C4-2B (cell line): Measurements from ENCODE around the gene CCDC90B.

Experiments used
- ZFX ChIP-seq: fragments of 450-650 bp; IDR thresholded peaks from 2 replicates; pipeline ENCODE4 v1.6.1; 2017
- TF ChIP-seq, protein P1 (sequence below): fragments of 450-650 bp; conservative IDR thresholded peaks from 2 replicates; pipeline ENCODE4 v1.5.1; 2017; ENCODE audit warnings: mild to moderate bottlenecking

DNA sequence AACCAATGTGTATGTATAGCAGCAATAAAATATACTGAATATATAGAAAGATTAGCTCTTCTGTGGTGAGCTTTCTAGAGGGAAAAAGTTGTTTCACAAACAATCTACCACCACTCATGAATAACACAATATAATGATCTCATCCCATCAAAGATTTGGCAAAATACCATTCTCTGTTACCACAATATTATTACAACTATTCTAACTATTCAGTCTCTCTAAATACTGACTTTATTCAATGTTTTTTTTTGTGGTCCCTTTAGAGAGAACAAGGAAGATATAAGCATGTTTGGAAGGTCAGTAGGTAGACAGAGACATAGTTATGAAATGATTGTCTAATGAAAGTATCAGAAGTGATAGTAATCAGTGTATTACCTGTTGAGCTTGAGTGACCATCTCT is 7.8 kb downstream of the CCDC90B start:
- TF ChIP-seq, protein P1, sequence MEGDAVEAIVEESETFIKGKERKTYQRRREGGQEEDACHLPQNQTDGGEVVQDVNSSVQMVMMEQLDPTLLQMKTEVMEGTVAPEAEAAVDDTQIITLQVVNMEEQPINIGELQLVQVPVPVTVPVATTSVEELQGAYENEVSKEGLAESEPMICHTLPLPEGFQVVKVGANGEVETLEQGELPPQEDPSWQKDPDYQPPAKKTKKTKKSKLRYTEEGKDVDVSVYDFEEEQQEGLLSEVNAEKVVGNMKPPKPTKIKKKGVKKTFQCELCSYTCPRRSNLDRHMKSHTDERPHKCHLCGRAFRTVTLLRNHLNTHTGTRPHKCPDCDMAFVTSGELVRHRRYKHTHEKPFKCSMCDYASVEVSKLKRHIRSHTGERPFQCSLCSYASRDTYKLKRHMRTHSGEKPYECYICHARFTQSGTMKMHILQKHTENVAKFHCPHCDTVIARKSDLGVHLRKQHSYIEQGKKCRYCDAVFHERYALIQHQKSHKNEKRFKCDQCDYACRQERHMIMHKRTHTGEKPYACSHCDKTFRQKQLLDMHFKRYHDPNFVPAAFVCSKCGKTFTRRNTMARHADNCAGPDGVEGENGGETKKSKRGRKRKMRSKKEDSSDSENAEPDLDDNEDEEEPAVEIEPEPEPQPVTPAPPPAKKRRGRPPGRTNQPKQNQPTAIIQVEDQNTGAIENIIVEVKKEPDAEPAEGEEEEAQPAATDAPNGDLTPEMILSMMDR: no peak
- TF ChIP-seq ZFX: no peak
